HepG2 (cell line): ENCODE data around the gene UBXN1. TPM values are rescaled to one million over a fixed set of nuclear protein-coding genes. Genes with fewer than 3 reads are reported as not detected.

Experiments
- BHLHE40 ChIP-seq: IDR thresholded peaks from 2 replicates; pipeline ENCODE4 v1.6.1; 2011; ENCODE audit warnings: low read length, improper control_type of control experiment
- CEBPB ChIP-seq: IDR thresholded peaks from 2 replicates; pipeline ENCODE4 v1.6.1; 2011; ENCODE audit warnings: low read depth, low read length, improper control_type of control experiment, borderline replicate concordance
- CSRNP1 ChIP-seq: sonication (generic); formaldehyde crosslinking; IDR thresholded peaks from 2 replicates; pipeline ENCODE4 v1.8.1; 2023; ENCODE audit warnings: mild to moderate bottlenecking, missing genetic modification reagents
- DNMT1 ChIP-seq: sonication (generic); formaldehyde crosslinking; IDR thresholded peaks from 2 replicates; pipeline ENCODE4 v1.5.1; 2020; ENCODE audit warnings: mild to moderate bottlenecking, missing genetic modification reagents
- GZF1 ChIP-seq: sonication (generic); formaldehyde crosslinking; IDR thresholded peaks from 2 replicates; pipeline ENCODE4 v1.5.1; 2020; ENCODE audit warnings: mild to moderate bottlenecking, missing genetic modification reagents
- HMG20A ChIP-seq: IDR thresholded peaks from 2 replicates; pipeline ENCODE4 v1.6.1; 2016; ENCODE audit warnings: borderline replicate concordance
- HOXA3 ChIP-seq: sonication (generic); formaldehyde crosslinking; IDR thresholded peaks from 2 replicates; pipeline ENCODE4 v1.5.0; 2020; ENCODE audit warnings: missing genetic modification reagents
- IKZF4 ChIP-seq: sonication (generic); formaldehyde crosslinking; IDR thresholded peaks from 2 replicates; pipeline ENCODE4 v1.5.1; 2020; ENCODE audit warnings: borderline replicate concordance, mild to moderate bottlenecking, low read depth, missing genetic modification reagents; ENCODE audit errors: not compliant biosample characterization
- KLF6 ChIP-seq: IDR thresholded peaks from 2 replicates; pipeline ENCODE4 v1.8.0; 2016; ENCODE audit warnings: missing biosample characterization, missing genetic modification reagents
- MEF2D ChIP-seq: sonication (generic); formaldehyde crosslinking; IDR thresholded peaks from 2 replicates; pipeline ENCODE4 v1.5.1; 2020; ENCODE audit warnings: mild to moderate bottlenecking, missing genetic modification reagents
- NR2C2 ChIP-seq: sonication (generic); formaldehyde crosslinking; IDR thresholded peaks from 2 replicates; pipeline ENCODE4 v1.4.0; 2020; ENCODE audit warnings: missing genetic modification reagents, mild to moderate bottlenecking, moderate library complexity, borderline replicate concordance
- RXRB ChIP-seq: IDR thresholded peaks from 2 replicates; pipeline ENCODE4 v1.6.1; 2016; ENCODE audit warnings: borderline replicate concordance, missing genetic modification reagents, missing compliant biosample characterization
- SALL1 ChIP-seq: sonication (generic); formaldehyde crosslinking; IDR thresholded peaks from 2 replicates; pipeline ENCODE4 v1.8.0; 2022; ENCODE audit warnings: mild to moderate bottlenecking, missing genetic modification reagents
- SAP130 ChIP-seq: IDR thresholded peaks from 2 replicates; pipeline ENCODE4 v1.6.1; 2016; ENCODE audit warnings: low read depth
- SUZ12 ChIP-seq: fragments of 150-350 bp; IDR thresholded peaks from 2 replicates; pipeline ENCODE4 v1.6.1; 2014; ENCODE audit warnings: low read depth, low read length
- TGIF2 ChIP-seq: IDR thresholded peaks from 2 replicates; pipeline ENCODE4 v1.6.1; 2016; ENCODE audit warnings: control low read depth, missing compliant biosample characterization
- THAP7 ChIP-seq: sonication (generic); formaldehyde crosslinking; IDR thresholded peaks from 2 replicates; pipeline ENCODE4 v1.8.1; 2023; ENCODE audit warnings: mild to moderate bottlenecking, missing genetic modification reagents
- ZBTB20 ChIP-seq: sonication (generic); formaldehyde crosslinking; IDR thresholded peaks from 2 replicates; pipeline ENCODE4 v1.8.1; 2023; ENCODE audit warnings: missing genetic modification reagents, low read depth, mild to moderate bottlenecking, borderline replicate concordance
- ZNF296 ChIP-seq: sonication (generic); formaldehyde crosslinking; conservative IDR thresholded peaks from 2 replicates; pipeline ENCODE4 v1.5.0; 2020; ENCODE audit warnings: mild to moderate bottlenecking, missing genetic modification reagents
- ZNF317 ChIP-seq: sonication (generic); formaldehyde crosslinking; IDR thresholded peaks from 2 replicates; pipeline ENCODE4 v1.5.0; 2020; ENCODE audit warnings: mild to moderate bottlenecking, missing genetic modification reagents
- ZNF652 ChIP-seq: IDR thresholded peaks from 2 replicates; pipeline ENCODE4 v1.6.1; 2016; ENCODE audit warnings: low read depth, borderline replicate concordance
- ZNF883 ChIP-seq: sonication (generic); formaldehyde crosslinking; IDR thresholded peaks from 2 replicates; pipeline ENCODE4 v1.5.1; 2020; ENCODE audit warnings: mild to moderate bottlenecking, missing genetic modification reagents; ENCODE audit errors: not compliant biosample characterization
- ZNF891 ChIP-seq: sonication (generic); formaldehyde crosslinking; IDR thresholded peaks from 2 replicates; pipeline ENCODE4 v1.5.0; 2020; ENCODE audit warnings: mild to moderate bottlenecking, missing genetic modification reagents
- polyA plus RNA-seq, 8 experiments: library from polyadenylated mRNA; depleted of rRNA in 3 of 8; stranded (reverse) in 7 of 8; unstranded in 1 of 8; fragments of >200 nt; fragmentation: Illumina TruSeq in 4 of 8; extraction: Trizol in 4 of 8; gene quantifications; 2 replicates each; pipeline versions ENCODE4 v1.2.1 to v1.2.3, GENCODE V29; 2011 to 2016; ENCODE audit warnings: low read depth in 4 of 8, missing spikeins in 1 of 8, mixed read lengths in 1 of 8; ENCODE audit not compliant: insufficient read depth in 1 of 8
- total RNA-seq, 5 experiments: library from RNA; depleted of rRNA; stranded (reverse); fragments of >200 nt; fragmentation: Illumina TruSeq; extraction: Trizol; gene quantifications; 2 replicates each; pipeline ENCODE4 v1.2.3, GENCODE V29; 2016; ENCODE audit warnings: low read depth in 1 of 5
- TF ChIP-seq, protein P1 (sequence below): sonication (generic); formaldehyde crosslinking; IDR thresholded peaks from 2 replicates; pipeline ENCODE4 v1.4.0; 2020; ENCODE audit warnings: missing genetic modification reagents
- TF ChIP-seq, protein P2 (sequence below): IDR thresholded peaks from 2 replicates; pipeline ENCODE4 v1.6.1; 2016; ENCODE audit warnings: mild to moderate bottlenecking, missing biosample characterization, missing genetic modification reagents

UBXN1 gene
- total and polyA plus RNA-seq, 2 of the 13 experiments (the other 11 are each of a cell fraction or from before 2014, with no cell fraction given) = 47.5 to 52.4 TPM

DNA sequence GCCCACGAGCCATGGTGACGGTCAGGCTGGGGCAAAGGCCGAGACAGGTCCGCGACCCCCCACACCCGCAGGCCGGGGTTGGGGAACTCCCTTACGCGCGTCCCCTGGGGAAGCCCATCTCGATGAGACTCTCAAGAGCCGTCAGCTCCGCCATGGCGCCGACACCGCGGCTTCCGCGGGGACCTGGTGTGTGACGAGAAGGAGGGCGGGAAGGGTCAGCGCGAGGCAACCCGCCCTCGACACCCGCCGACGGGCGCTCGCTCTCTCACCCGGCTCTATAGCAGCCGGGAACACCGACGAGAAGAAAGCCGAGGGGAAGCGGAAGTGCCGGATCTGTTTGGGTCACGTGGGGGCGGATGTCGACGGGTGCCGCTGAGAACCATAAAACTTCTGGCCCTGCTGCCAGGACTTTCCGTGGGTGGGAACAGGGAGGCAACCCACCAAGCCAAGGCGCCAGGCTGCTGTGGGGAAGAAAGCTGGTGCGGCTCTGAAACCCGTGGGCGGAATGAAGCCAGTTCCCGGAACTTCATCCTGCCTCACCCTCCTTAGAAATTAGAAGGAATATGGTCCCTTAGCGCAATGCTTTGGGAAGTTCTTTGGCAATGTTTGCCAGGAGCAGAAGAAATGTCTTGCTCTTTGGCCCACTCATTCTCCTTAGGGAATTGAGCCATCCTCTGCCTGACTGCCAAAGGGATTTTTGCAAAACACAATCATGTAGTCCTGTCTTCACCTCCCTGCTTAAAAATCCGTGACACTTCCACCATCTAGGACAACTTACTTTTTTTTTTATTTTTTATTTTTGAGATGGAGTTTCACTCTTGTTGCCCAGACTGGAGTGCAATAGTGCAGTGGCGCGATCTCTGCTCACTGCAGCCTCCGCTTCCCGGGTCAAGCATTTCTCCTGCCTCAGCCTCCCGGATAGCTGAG lies at the start of gene UBXN1 (continued):
- TF ChIP-seq ZBTB20 = 0 out of 2 replicates have a peak, but pooled peaks have one; percentile 36
- TF ChIP-seq, protein P1, sequence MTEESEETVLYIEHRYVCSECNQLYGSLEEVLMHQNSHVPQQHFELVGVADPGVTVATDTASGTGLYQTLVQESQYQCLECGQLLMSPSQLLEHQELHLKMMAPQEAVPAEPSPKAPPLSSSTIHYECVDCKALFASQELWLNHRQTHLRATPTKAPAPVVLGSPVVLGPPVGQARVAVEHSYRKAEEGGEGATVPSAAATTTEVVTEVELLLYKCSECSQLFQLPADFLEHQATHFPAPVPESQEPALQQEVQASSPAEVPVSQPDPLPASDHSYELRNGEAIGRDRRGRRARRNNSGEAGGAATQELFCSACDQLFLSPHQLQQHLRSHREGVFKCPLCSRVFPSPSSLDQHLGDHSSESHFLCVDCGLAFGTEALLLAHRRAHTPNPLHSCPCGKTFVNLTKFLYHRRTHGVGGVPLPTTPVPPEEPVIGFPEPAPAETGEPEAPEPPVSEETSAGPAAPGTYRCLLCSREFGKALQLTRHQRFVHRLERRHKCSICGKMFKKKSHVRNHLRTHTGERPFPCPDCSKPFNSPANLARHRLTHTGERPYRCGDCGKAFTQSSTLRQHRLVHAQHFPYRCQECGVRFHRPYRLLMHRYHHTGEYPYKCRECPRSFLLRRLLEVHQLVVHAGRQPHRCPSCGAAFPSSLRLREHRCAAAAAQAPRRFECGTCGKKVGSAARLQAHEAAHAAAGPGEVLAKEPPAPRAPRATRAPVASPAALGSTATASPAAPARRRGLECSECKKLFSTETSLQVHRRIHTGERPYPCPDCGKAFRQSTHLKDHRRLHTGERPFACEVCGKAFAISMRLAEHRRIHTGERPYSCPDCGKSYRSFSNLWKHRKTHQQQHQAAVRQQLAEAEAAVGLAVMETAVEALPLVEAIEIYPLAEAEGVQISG = peak; percentile 97
- TF ChIP-seq ZNF883 (CRISPR knock-in tag) = peak; percentile 17
- peak; percentile 38 for TF ChIP-seq ZNF317 (CRISPR knock-in tag)
- no peak for TF ChIP-seq HMG20A
- TF ChIP-seq IKZF4 (CRISPR knock-in tag) = peak; percentile 69
- peak; percentile 86 for TF ChIP-seq SALL1 (CRISPR knock-in tag)
- TF ChIP-seq, protein P2, sequence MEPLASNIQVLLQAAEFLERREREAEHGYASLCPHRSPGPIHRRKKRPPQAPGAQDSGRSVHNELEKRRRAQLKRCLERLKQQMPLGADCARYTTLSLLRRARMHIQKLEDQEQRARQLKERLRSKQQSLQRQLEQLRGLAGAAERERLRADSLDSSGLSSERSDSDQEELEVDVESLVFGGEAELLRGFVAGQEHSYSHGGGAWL (CRISPR knock-in tag) = peak; percentile 77; the same call in 1 of the 2 replicates
- no peak for TF ChIP-seq ZNF652 (CRISPR knock-in tag)
- peak; percentile 40; the same call in 1 of the 2 replicates for TF ChIP-seq CSRNP1 (CRISPR knock-in tag)
- TF ChIP-seq CEBPB = no peak
- TF ChIP-seq THAP7 (CRISPR knock-in tag) = peak; percentile 79; the same call in 1 of the 2 replicates
- TF ChIP-seq SAP130 = peak; percentile 96
- no peak for TF ChIP-seq ZNF296
- no peak for TF ChIP-seq SUZ12
- TF ChIP-seq BHLHE40 = peak; percentile 52; the same call in 1 of the 2 replicates
- TF ChIP-seq DNMT1 (CRISPR knock-in tag) = no peak
- peak; percentile 76 for TF ChIP-seq ZNF891 (CRISPR knock-in tag)
- TF ChIP-seq MEF2D = peak; percentile 77
- peak; percentile 82; the same call in 1 of the 2 replicates for TF ChIP-seq HOXA3
- TF ChIP-seq RXRB (CRISPR knock-in tag) = peak; percentile 62; the same call in 1 of the 2 replicates
- peak; percentile 83; the same call in 1 of the 2 replicates for TF ChIP-seq GZF1 (CRISPR knock-in tag)
- peak; percentile 72 for TF ChIP-seq NR2C2 (CRISPR knock-in tag)
- TF ChIP-seq TGIF2 (CRISPR knock-in tag) = no peak; the same call in 1 of the 2 replicates
- TF ChIP-seq KLF6 (CRISPR knock-in tag) = peak; percentile 45; the same call in 1 of the 2 replicates
